Measurements from ENCODE around the gene NRTN.

NRTN gene

DNA sequence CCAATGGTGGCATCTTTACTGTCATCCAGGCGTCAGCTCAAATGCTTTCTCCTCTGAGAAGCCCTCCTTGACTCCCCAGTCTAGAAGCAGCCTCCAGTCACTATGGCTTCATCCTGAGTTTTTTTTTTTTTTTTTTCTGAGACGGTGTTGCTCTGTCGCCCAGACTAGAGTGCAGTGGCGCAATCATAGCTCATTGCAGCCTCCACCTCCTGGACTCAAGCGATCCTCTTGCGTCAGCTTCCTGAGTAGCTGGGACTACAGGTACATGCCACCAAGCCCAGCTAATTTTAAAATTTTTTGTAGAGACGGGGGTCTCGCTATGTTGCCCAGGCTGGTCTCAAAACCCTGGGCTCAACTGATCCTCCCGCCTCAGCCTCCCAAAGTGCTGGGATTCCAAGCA lies 4.2 kb downstream of the NRTN start:
- Histone ChIP-seq H3K27ac (no peak overlapping the region), H3K4me3 (no peak overlapping the region)

DNA sequence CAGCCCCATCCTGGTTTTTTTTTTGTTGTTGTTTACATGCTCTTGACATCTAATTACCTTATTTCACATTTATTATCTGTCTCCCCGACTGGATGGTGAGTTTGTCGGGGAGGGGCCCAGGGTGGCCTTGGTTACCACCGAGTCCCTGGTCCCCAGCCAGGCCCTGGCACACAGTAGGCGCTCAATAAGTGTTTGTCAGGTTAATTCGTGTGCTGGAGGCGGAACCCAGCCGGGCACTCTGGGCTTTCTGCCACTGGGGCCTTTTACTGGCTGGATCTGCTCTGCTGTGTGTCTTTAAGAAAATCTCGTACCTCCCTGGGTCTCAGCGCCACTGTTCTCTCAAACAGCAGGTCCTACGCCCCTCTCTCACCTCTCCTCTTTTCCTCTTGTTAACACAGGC lies 4.6 kb downstream of the NRTN start:
- Histone ChIP-seq H3K4me3 (no peak overlapping the region), H3K27ac (no peak overlapping the region)

DNA sequence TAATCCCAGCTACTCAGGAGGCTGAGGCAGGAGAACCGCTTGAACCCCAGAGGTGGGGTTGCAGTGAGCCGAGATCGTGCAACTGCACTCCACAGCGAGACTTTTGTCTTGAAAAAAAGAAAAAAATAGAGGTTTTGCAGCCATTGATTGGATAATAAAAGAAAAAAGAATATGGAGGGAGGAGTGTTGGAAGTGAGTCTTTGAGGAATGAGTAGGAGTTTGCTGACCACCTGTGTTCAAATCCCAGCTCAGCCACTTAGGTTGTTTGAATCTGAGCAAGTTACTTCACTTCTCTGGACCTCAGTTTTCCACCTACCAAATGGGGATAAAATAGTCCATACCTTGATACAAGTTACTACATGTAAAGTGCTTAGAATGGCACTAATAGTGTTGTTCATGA lies 6.2 kb downstream of the NRTN start:
- no peak overlapping the region for H3K27ac ChIP-seq
- no peak overlapping the region for H3K4me3 ChIP-seq

DNA sequence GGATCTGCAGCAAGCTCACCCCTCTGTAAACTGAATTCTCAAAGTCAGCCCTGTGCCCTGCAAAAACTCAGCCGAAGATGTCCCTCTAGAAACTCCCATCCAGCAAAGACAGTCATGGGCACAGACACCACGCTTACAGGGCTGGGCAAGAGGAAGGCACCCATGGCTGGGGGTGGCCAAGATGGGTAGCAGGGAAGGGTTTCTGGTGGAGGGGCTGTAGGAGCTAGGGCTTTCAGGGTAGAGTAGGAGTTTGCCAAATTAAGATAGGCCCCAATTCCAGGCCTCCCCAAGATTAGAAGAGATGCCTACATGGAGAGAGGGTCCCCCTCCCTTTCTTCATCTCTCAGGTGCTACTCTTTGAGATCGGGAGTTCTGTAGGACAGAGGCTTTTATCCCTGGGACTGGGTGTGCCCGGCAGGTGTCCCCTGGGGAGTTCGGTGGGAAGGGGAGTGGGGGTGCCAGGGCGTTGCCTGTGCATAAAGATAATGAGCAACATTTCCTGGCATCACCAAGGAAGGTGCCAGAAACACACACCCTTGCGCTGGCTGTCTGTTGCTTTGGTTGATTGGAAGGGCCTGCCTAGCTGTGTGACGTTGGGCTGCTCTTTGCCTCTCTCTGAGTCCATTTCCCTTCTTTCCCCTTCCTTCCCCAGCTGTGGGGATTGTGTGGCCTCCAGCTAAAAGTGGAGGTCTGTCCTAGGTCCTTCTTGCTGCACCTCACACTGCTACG lies 9.4 kb downstream of the NRTN start:
- Histone ChIP-seq H3K4me3 (no peak overlapping the region), H3K27ac (peak overlapping the region in 7 of 21 experiments; percentile 1 to 70 (median 59))

DNA sequence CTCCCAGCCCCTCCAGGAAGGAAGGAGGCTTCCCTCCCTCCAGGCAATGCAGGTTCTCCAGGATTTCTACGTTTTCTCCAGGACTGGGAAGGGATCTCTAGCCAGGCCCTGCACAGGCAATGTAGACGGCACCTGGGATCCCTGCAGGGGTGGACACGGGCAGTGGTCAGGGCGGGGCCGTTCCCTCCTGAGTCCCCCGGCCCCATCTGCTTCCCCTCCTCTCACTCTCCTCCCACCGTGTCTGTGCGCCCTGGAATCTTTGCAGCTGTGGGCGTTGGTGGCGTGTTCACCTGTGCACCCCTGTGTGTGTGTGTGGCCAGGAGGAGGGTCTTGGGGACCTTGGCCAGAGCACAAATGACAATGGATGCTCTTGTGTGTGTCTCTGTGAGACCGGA lies 10.0 kb downstream of the NRTN start:
- Histone ChIP-seq H3K4me3 (no peak overlapping the region), H3K27ac (peak overlapping the region in 8 of 21 experiments; percentile 1 to 70 (median 48))

DNA sequence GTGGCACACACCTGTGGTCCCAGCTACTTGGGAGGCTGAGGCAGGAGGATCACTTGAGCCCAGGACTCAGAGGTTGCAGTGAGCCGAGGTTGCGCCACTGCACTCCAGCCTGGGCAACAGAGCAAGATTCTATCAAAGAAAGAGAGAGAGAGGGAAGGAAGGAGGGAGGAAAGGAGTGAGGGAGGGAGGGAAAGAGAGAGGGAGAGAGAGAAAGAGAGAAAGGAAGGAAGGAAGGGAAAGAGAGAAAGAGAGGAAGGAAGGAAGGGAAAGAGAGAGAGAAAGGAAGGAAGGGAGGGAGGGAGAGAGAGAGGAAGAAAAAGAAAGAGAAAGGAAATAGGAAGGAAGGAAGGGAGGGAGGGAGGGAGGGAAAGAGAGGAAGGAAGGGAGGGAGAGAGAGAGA lies 12.4 kb downstream of the NRTN start:
- Histone ChIP-seq H3K4me3 (no peak overlapping the region), H3K27ac (no peak overlapping the region)

DNA sequence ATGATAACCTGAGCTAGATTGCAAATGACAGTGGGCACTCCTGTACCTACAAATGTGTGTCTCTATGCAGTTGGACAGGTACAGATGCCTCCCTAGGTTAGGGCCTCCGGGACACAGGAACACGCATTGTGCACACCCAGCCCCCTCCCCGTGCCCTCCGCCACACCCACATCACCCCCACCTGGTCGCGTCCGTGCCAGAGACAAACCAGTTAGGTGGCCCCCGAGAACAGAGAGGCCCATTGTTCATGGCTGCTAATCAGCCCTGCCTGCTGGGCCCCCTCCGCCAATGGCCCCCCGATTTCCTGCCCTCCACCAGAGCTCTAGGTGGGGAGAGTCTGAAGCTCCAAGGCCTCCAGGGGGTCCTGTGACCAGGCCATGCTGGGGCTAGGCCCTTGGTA lies 13.7 kb downstream of the NRTN start:
- Histone ChIP-seq H3K4me3 (no peak overlapping the region), H3K27ac (no peak overlapping the region)

DNA sequence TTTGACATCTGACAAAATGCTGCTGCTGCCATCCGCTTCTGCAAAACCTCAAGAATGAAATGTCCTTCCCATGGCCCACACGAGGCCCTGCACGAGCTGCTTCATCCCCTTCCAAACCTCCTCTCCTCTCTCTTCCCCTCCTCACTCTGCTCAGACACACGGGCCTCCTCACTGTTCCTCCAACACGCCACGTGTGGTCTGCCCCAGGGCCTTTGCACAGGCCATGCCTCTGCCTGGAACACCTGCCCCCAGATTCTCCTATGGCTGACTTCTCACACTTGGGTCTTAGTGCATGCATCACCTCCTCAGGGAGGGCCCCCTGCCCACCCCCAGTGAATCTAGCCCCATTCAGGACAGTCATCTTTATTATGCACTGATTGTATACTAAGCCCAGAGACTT lies 15.9 kb downstream of the NRTN start:
- no peak overlapping the region for H3K4me3 ChIP-seq
- H3K27ac ChIP-seq, result no peak overlapping the region

DNA sequence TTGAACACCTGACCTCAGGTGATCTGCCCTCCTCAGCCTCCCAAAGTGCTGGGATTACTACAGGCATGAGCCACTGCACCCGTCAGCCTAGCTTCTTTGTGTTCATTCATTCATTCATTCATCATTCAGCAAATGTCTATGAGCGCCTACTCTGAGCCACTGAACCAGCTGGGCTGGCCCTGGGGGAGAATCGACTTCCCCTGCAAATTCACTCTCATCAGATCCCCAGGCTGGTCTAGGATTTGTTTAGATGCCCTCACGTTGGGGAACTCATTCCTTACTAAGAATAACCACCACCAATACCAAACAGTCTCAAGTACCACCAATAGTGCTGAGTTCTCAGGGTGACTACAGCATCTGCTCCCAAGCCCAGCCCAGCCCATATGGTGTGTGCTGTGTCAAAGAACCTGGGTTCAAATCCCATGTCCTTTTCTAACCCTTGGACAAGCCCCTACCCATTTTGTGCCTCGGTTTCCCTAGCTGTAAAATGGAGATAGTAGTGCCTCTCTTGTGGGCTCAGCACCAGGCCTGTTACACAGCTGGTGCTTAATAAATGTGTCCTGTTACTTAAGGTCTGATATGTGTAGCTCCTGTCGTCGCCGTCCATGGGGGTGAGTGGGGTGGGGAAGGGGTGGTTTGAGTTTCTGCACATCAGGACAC lies 16.8 kb downstream of the NRTN start:
- H3K4me3 ChIP-seq, result no peak overlapping the region
- no peak overlapping the region for H3K27ac ChIP-seq

DNA sequence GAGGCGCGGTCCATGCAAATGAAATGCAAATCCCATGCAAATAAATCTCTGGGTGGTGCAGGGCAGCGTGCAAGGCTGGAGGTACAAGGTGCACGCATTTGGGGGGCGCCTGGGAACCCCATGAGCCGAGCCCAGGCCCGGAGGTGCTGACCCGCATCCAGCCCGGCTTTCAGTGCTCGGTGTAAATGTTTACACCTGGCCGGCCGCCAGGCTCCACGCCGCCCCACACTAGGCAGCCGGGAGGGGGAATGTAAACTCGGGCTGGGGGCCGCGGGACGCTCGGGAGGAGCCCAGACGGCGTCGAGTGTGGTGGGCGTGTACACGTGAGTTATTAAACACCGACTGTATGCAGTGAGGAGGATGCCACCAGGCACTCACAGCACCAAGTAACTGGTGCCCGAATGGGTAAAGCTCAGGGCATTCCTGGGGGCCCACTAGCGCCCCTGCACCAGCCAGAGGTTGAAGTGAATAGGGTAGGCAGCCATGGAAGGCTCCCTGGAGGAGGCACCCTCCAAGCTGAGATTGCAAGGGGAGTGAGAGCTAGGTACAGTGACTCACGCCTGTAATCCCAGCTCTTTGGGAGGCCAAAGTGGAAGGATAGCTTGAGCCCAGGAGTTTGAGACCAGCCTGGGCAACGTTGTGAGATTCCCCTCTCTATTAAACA lies 17.4 kb downstream of the NRTN start:
- Histone ChIP-seq H3K4me3 (no peak overlapping the region), H3K27ac (no peak overlapping the region)

DNA sequence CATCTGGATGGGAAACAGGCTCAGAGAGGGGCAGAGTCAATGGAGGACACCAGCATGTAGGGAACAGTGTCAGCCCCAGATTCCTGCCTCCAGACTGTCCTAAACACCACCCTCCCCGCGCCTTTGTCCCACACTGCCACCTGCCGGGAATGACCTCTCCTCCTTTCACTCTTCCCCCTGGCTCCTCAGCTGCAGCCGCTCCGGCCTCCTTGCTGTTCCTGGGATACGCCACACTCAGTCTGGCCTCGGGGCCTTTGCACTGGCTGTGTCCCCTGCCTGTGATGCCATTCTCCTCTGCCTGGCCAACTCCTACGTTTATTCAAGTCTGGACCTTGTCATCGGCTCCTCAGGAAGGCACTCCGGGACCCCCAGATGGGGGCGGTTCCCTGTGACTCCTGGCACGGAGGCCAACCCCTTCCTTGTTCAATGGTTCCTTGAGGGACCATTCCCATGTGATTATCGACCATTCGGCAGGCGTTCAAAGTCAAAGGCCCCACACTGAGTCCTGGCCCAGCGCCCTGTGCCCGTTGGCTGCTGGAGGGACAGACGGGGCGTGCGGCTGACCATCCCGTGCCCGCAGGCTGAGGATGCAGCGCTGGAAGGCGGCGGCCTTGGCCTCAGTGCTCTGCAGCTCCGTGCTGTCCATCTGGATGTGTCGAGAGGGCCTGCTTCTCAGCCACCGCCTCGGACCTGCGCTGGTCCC lies 18.9 kb downstream of the NRTN start:
- no peak overlapping the region for H3K27ac ChIP-seq
- H3K4me3 ChIP-seq, result no peak overlapping the region

DNA sequence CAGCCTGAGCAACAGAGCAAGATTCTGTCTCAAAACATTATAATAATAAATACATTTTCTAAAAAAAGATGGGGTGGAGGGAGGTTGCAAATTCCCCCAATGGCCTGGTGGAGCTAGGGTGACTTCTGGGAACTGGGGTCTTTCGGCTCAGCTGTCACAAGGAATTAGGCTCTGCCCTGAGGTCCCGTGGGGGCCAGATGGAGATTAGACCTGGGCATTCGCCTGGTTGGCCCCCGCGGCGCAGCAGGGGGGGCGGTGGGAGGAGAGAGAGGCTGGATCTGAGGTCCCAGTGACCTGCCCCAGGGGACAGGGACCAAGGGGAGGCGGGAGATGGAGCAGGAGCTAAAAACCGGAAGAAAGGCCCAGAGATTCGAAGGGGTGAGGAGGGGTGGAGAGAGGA lies 19.9 kb downstream of the NRTN start:
- no peak overlapping the region for H3K4me3 ChIP-seq
- H3K27ac ChIP-seq, result no peak overlapping the region

DNA sequence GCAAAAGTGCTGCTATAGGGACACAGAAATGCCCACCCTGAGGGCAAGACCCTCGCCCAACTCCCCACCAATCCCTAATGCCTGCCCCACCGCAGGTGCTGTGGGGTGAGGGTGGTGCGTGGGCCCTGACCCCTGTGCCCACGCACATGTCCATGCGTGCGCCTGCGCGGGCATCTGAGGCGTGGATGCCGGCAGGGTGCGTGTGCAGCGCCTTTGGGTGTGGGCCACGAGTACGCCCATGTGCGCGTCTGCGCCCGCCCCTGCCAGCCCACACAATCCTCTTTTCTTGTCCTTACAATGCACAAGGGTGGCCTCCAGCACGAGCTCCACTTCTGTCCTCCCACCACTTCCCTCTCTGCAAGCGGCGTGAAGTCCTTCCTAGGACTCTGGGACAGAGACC lies 20.3 kb downstream of the NRTN start:
- H3K4me3 ChIP-seq, result no peak overlapping the region
- H3K27ac ChIP-seq, result peak overlapping the region in 1 of 21 experiments; percentile 76

DNA sequence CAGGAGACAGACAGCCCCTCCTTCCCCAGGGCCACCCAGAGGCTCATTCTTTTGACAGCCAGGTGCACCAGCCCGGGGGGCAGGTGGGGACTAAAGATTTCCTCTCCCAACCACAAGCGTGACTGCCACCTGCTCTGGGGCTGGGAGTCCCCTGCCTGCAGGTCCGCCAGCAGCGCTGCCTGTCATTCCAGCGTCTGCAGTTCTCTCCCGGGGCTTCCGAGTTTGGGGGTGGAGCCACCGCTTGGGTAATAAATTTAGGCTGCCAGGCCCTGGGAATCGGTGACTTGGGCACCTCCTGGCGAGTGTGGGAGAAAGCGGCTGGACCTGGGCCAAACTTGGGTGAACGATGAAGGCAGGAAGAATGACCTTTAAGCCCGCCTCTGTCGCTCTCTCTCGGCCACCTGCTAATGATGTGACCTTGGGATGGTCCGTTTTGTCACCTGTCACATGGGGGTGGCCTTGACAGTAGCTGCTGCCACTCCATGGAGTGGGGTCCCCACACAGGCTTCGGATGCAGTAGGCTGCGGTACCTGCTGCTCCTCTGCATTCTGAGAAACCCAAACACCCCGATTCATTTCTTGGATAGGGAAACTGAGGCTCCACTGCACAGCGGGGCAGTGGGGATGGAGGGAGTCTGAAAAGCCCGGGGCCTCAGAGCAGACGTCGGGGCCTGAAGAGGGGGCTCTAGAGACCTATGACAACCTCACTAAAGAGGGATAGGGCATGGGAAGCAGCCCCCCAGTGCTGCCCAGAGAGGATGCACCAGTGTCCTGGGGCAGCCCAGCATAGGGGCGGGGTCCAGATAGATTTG lies 21.9 kb downstream of the NRTN start:
- H3K27ac ChIP-seq, result no peak overlapping the region
- H3K4me3 ChIP-seq, result peak overlapping the region in 1 of 7 experiments; percentile 31

DNA sequence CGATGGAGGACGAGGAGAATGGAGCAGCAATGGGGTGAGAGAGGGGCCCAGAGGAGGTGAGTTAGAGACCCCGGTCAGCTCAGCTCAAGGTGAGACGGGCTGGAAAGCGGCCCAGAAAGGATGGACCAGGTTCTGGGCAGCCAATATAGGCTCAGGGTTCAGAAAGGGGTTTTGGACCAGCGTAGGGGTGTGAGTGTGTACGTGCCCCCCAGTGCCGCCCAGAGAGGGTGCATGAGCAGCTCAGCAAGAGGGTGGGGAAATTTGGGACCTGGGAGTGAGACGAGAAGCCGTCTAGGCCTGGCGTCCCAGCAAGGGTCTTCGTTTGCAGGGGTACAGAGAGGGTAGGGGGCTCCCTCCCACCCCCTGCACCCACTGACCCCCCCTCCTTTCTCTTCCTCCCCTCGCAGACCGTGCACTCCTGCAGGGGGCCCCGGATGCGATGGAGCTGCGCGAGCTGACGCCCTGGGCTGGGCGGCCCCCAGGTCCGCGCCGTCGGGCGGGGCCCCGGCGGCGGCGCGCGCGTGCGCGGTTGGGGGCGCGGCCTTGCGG lies 22.5 kb downstream of the NRTN start:
- peak overlapping the region in 6 of 7 experiments; percentile 31 to 62 (median 48) for H3K4me3 ChIP-seq
- peak overlapping the region in 8 of 21 experiments; percentile 75 to 93 (median 86) for H3K27ac ChIP-seq

DNA sequence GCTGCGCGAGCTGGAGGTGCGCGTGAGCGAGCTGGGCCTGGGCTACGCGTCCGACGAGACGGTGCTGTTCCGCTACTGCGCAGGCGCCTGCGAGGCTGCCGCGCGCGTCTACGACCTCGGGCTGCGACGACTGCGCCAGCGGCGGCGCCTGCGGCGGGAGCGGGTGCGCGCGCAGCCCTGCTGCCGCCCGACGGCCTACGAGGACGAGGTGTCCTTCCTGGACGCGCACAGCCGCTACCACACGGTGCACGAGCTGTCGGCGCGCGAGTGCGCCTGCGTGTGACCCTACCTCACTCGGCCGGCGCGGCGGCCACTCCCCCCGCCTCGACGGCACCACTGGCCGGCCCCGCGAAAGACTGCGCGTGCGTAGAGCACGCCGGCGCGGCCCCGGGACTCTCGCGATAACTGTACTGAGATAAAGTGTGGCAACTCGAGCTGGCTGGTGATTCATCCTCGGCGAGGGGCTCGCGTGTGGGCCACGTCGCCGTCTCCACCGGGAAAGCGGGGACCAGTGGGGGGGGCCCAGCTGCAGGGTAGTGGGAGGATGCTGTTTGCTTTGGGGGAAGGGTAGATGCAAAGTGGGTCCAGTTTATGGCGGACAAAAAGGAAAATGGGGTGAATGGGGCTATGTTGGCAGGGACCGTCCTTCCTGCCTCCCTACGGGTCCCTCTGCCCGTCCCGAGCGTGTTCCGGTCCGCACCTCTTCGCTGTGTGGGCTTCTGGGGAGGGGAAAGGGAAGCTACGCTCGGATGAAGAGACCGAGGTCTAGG lies 23.2 kb downstream of the NRTN start:
- Histone ChIP-seq H3K4me3 (peak overlapping the region; percentile 31 to 62 (median 45)), H3K27ac (peak overlapping the region; percentile 17 to 93 (median 78))

DNA sequence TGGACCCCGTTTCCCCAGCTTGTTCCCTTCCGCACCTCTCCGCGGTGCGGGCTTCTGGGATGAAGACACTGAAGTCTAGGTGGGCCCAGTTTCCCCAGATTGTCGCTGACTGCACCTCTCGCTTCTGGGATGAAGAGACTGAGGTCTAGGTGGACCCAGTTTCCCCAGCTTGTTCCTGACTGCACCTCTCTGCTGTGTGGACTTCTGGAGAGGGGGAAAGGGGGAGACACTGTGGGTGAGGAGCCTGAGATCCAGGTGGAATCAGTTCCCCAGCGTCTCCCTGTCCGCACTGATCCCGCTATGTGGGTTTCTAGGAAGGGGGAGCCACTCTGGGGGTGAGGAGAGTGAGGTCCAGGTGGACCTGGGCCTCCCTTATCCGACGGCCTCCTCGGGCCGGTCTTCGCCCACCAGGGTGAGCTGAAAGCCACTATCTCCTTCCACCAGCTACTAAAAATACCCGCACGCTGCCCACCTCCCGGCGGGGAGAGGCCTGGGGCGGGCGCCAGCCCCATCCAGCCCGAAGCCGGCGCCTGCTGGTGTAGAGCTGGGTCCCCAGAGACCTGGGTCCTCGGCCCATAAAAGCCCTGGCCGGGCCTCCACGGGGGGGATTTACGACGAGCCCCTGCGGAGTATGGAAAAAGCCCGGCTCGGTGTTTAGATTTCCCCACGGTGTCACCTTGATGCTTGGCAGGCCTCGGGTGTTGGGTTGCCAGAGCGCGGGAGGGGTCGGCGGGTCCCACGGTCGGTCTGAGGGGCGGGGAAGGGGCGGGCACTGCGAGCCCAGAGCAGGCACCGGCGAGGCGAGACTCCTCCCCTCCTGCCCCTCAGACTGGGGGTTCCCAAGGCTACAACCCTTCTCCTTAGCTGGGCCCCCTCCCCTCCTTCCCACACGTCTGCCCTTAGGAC lies 24.0 kb downstream of the NRTN start:
- H3K4me3 ChIP-seq, result peak overlapping the region; percentile 31 to 62 (median 45)
- H3K27ac ChIP-seq, result peak overlapping the region; percentile 17 to 93 (median 78)

Measured in skin epidermis (tissue), 12 donors.